Caco-2 (cell line): Measurements from ENCODE around the gene WBP1L. TPM values are rescaled to one million over a fixed set of nuclear protein-coding genes. Genes with fewer than 3 reads are reported as not detected.

Experiments used
- BruUV-seq: library from RNA; stranded (reverse); fragments of 400-500 nt; replicated peaks from 2 replicates; lab custom pipeline; 2021; lab: Mats Ljungman, UMichigan
- CTCF ChIA-PET: fragments of 300-600 bp; sonication (Branson Sonifier 250); formaldehyde crosslinking; loops from one replicate; lab custom pipeline; 2022; ENCODE audit warnings: antibody characterized with exemption; lab: Charles Lee
- POLR2A ChIA-PET: fragments of 300-600 bp; sonication (Branson Sonifier 250); formaldehyde crosslinking; loops from one replicate; lab custom pipeline; 2022; ENCODE audit warnings: antibody characterized with exemption; lab: Charles Lee
- DNase-seq, 2 experiments: peaks; one replicate each; pipeline versions ENCODE4 v3.0.0 to v3.0.0-alpha.2; 2020 to 2022
- H3K27me3 ChIP-seq: replicated peaks from 2 replicates; pipeline ENCODE4 v1.6.0; 2011; ENCODE audit warnings: low read length; ENCODE audit not compliant: control insufficient read depth, insufficient read depth
- H3K36me3 ChIP-seq: 2 replicates; pipeline ENCODE4 v1.5.1; 2011; ENCODE audit warnings: low read length; ENCODE audit not compliant: control insufficient read depth, insufficient read depth
- H3K4me1 ChIP-seq: fragments of 250-450 bp; sonication (Bioruptor Pico); 2 replicates; pipeline ENCODE4 v1.5.1; 2020; ENCODE audit warnings: mild to moderate bottlenecking
- H3K4me3 ChIP-seq: 2 replicates; pipeline ENCODE4 v1.5.1; 2011; ENCODE audit warnings: low read depth, mild to moderate bottlenecking, control low read depth, low read length
- H3K9me3 ChIP-seq: fragments of 250-450 bp; sonication (Bioruptor Pico); 2 replicates; pipeline ENCODE4 v1.5.1; 2020; ENCODE audit warnings: mild to moderate bottlenecking, moderate library complexity
- H3K27ac Mint-ChIP-seq: one replicate; pipeline ENCODE4 v1.8.0; 2022; ENCODE audit warnings: mixed read lengths; ENCODE audit not compliant: unreplicated experiment
- H3K27me3 Mint-ChIP-seq: one replicate; pipeline ENCODE4 v1.8.0; 2022; ENCODE audit warnings: mixed read lengths; ENCODE audit not compliant: insufficient read depth, unreplicated experiment
- H3K36me3 Mint-ChIP-seq: one replicate; pipeline ENCODE4 v1.8.0; 2022; ENCODE audit warnings: mild to moderate bottlenecking, mixed read lengths; ENCODE audit not compliant: insufficient read depth, unreplicated experiment
- H3K4me1 Mint-ChIP-seq: one replicate; pipeline ENCODE4 v1.8.0; 2022; ENCODE audit warnings: low read depth, mixed read lengths; ENCODE audit not compliant: unreplicated experiment
- H3K4me3 Mint-ChIP-seq: one replicate; pipeline ENCODE4 v1.8.0; 2022; ENCODE audit warnings: mild to moderate bottlenecking, moderate library complexity, mixed read lengths; ENCODE audit not compliant: unreplicated experiment
- H3K9me3 Mint-ChIP-seq: one replicate; pipeline ENCODE4 v1.8.0; 2022; ENCODE audit warnings: mixed read lengths; ENCODE audit not compliant: unreplicated experiment
- CTCF ChIP-seq, 2 experiments: fragments of 200-600 bp in 1 of 2; IDR thresholded peaks; 1 replicate in 1 of 2; 2 replicates in 1 of 2; pipeline versions ENCODE4 v1.5.1 to v1.8.0; 2011 to 2022; ENCODE audit warnings: antibody characterized with exemption in 1 of 2, control low read depth in 1 of 2, inconsistent platforms in 1 of 2, low read depth in 1 of 2, low read length in 1 of 2, mild to moderate bottlenecking in 1 of 2, moderate library complexity in 1 of 2; ENCODE audit not compliant: insufficient read depth in 1 of 2, severe bottlenecking in 1 of 2, unreplicated experiment in 1 of 2
- intact Hi-C: fragments of 100-400 bp; cut with micrococcal nuclease; formaldehyde crosslinking; loops from one replicate; pipeline ENCODE4 v1.10.0; 2022; ENCODE audit not compliant: unreplicated experiment
- total RNA-seq: library from RNA; stranded (reverse); gene quantifications from 2 replicates; pipeline ENCODE4 v1.2.3, GENCODE V29; 2022

WBP1L gene
- total RNA-seq, 1 experiment from 2014 or later: 28.2 TPM

GRCh38 chr10:102780527-102780808 is 36.7 kb downstream of the WBP1L start:
- no TSS peak for BruUV-seq
- peaks cover 7% of the 10 kb centered on the region for H3K36me3 Mint-ChIP-seq

GRCh38 chr10:102781090-102781920 is 37.6 kb downstream of the WBP1L start:
- H3K9me3 ChIP-seq: no peaks in the 10 kb centered on the region
- no peaks in the 10 kb centered on the region for H3K27me3 Mint-ChIP-seq
- no peak for TF ChIP-seq CTCF (IDR thresholded peaks at IDR 0.05; ENCODE audit: insufficient read depth in 1 of 2, low read depth in 1 of 2, low read length in 1 of 2, severe bottlenecking in 1 of 2, unreplicated experiment in 1 of 2)
- ChIA-PET POLR2A (no interaction called here), CTCF (interaction anchor here (0.6 kb wide), 1 partner anchor 136 kb away, joined by 3 read pairs; no protein-coding TSS in a partner anchor)
- no peak overlapping the region for H3K4me3 Mint-ChIP-seq
- peaks cover 14% of the 10 kb centered on the region for H3K36me3 Mint-ChIP-seq
- peaks cover 18% of the 10 kb centered on the region for H3K4me1 Mint-ChIP-seq
- no peak overlapping the region for H3K27ac Mint-ChIP-seq
- H3K27me3 ChIP-seq: no peaks in the 10 kb centered on the region
- H3K4me1 ChIP-seq: peaks cover 45% of the 10 kb centered on the region
- no peaks in the 10 kb centered on the region for H3K36me3 ChIP-seq
- BruUV-seq: no TSS peak
- no peak overlapping the region for H3K4me3 ChIP-seq
- intact Hi-C loops: no loop called here
- H3K9me3 Mint-ChIP-seq: no peaks in the 10 kb centered on the region
- DNase-seq: no peak

More at GRCh38 chr10:102780527-102780808, 36.7 kb downstream of the WBP1L start:
- Mint-ChIP-seq H3K27ac (no peak overlapping the region), H3K9me3 (no peaks in the 10 kb centered on the region), H3K4me3 (no peak overlapping the region), H3K27me3 (no peaks in the 10 kb centered on the region), H3K4me1 (peaks cover 27% of the 10 kb centered on the region)
- intact Hi-C loops: no loop called here
- ChIA-PET POLR2A (no interaction called here), CTCF (no interaction called here)
- H3K36me3 ChIP-seq: no peaks in the 10 kb centered on the region
- H3K4me3 ChIP-seq: no peak overlapping the region
- no peak for TF ChIP-seq CTCF (IDR thresholded peaks at IDR 0.05; ENCODE audit: insufficient read depth in 1 of 2, low read depth in 1 of 2, low read length in 1 of 2, severe bottlenecking in 1 of 2, unreplicated experiment in 1 of 2)
- no peaks in the 10 kb centered on the region for H3K27me3 ChIP-seq
- peaks cover 53% of the 10 kb centered on the region for H3K4me1 ChIP-seq
- DNase-seq: no peak
- H3K9me3 ChIP-seq: no peaks in the 10 kb centered on the region

- CTCF ChIA-PET: no interaction called here
- no peaks in the 10 kb centered on the region for H3K27me3 ChIP-seq
- intact Hi-C loops: no loop called here
- no peak overlapping the region for H3K27ac Mint-ChIP-seq
- peaks cover 15% of the 10 kb centered on the region for H3K4me1 Mint-ChIP-seq
- no peaks in the 10 kb centered on the region for H3K27me3 Mint-ChIP-seq
- H3K4me3 Mint-ChIP-seq: no peak overlapping the region
- H3K4me1 ChIP-seq: peaks cover 37% of the 10 kb centered on the region
- DNase-seq: no peak
- H3K9me3 Mint-ChIP-seq: no peaks in the 10 kb centered on the region
- H3K36me3 Mint-ChIP-seq: peaks cover 14% of the 10 kb centered on the region
- POLR2A ChIA-PET: no interaction called here
- no peak for TF ChIP-seq CTCF (IDR thresholded peaks at IDR 0.05; ENCODE audit: insufficient read depth in 1 of 2, low read depth in 1 of 2, low read length in 1 of 2, severe bottlenecking in 1 of 2, unreplicated experiment in 1 of 2)
- no TSS peak for BruUV-seq
- H3K9me3 ChIP-seq: no peaks in the 10 kb centered on the region
- no peaks in the 10 kb centered on the region for H3K36me3 ChIP-seq
- H3K4me3 ChIP-seq: no peak overlapping the region
These were observed 38.3 kb downstream of the WBP1L start for GRCh38 chr10:102781921-102782557.
